HEK293 (cell line): Measurements from ENCODE around the gene PLAU.

Experiments
- CTCF ChIA-PET: fragments of 350-600 bp; formaldehyde crosslinking; extraction: SDS; loops from one replicate; lab custom pipeline; 2021; ENCODE audit warnings: antibody characterized with exemption; lab: Yijun Ruan, JAX
- POLR2A ChIA-PET: fragments of 300-600 bp; formaldehyde crosslinking; extraction: SDS; loops from one replicate; lab custom pipeline; 2020; ENCODE audit warnings: antibody characterized with exemption, inconsistent platforms; lab: Yijun Ruan, JAX
- H3K27ac ChIP-seq: fragments of 200-500 bp; sonication (Bioruptor generic); 2 replicates; pipeline ENCODE4 v1.5.1; 2014; ENCODE audit warnings: low read depth, low read length, control low read depth, inconsistent platforms; ENCODE audit errors: extremely low read depth
- H3K36me3 ChIP-seq, 2 experiments: fragments of 200-500 bp in 1 of 2; sonication (Bioruptor generic) in 1 of 2; 1 replicate in 1 of 2; 2 replicates in 1 of 2; pipeline ENCODE4 v1.5.1; 2014 to 2017; ENCODE audit warnings: inconsistent platforms in 2 of 2, low read length in 2 of 2; ENCODE audit not compliant: control insufficient read depth in 2 of 2, insufficient read depth in 1 of 2
- H3K4me1 ChIP-seq: fragments of 200-500 bp; sonication (Bioruptor generic); 2 replicates; pipeline ENCODE4 v1.5.1; 2014; ENCODE audit warnings: mild to moderate bottlenecking, low read length, inconsistent platforms; ENCODE audit not compliant: control insufficient read depth, insufficient read depth
- H3K4me3 ChIP-seq: 2 replicates; pipeline ENCODE4 v1.5.1; 2011; ENCODE audit warnings: low read depth, mild to moderate bottlenecking, control low read depth, low read length, moderate library complexity
- H3K9me3 ChIP-seq: fragments of 200-500 bp; sonication (Bioruptor generic); 2 replicates; pipeline ENCODE4 v1.5.1; 2014; ENCODE audit warnings: low read depth, low read length, inconsistent platforms; ENCODE audit not compliant: control insufficient read depth, insufficient read depth
- KLF16 ChIP-seq: fragments of 450-650 bp; formaldehyde crosslinking; IDR thresholded peaks from 2 replicates; pipeline ENCODE4 v1.5.1; 2017; ENCODE audit warnings: missing biosample characterization, missing genetic modification characterization
- MEIS1 ChIP-seq: sonication (generic); formaldehyde crosslinking; IDR thresholded peaks from 2 replicates; pipeline ENCODE4 v1.8.1; 2022; ENCODE audit warnings: missing genetic modification reagents, mild to moderate bottlenecking, borderline replicate concordance
- PRDM2 ChIP-seq: fragments of 450-650 bp; formaldehyde crosslinking; IDR thresholded peaks from 2 replicates; pipeline ENCODE4 v1.5.1; 2016; ENCODE audit warnings: missing biosample characterization, missing genetic modification characterization, borderline replicate concordance
- SP3 ChIP-seq: fragments of 450-650 bp; formaldehyde crosslinking; IDR thresholded peaks from 2 replicates; pipeline ENCODE4 v1.5.1; 2016; ENCODE audit warnings: missing biosample characterization, missing genetic modification characterization
- TRIM28 ChIP-seq: IDR thresholded peaks from 2 replicates; pipeline ENCODE4 v1.6.1; 2011; ENCODE audit warnings: low read length, control low read depth, borderline replicate concordance
- ZNF280D ChIP-seq: fragments of 450-650 bp; formaldehyde crosslinking; IDR thresholded peaks from 2 replicates; pipeline ENCODE4 v1.5.1; 2016; ENCODE audit warnings: missing biosample characterization, missing genetic modification characterization
- ZNF341 ChIP-seq: fragments of 450-650 bp; formaldehyde crosslinking; IDR thresholded peaks from 2 replicates; pipeline ENCODE4; 2016; ENCODE audit warnings: low read depth, missing biosample characterization, missing genetic modification characterization
- ZNF391 ChIP-seq: fragments of 450-650 bp; formaldehyde crosslinking; IDR thresholded peaks from 2 replicates; pipeline ENCODE4 v1.5.1; 2016; ENCODE audit warnings: low read depth, missing biosample characterization, missing genetic modification characterization, borderline replicate concordance
- ZNF513 ChIP-seq: fragments of 450-650 bp; IDR thresholded peaks from 2 replicates; pipeline ENCODE4 v1.5.1; 2018; ENCODE audit warnings: missing biosample characterization, missing genetic modification characterization
- ZNF623 ChIP-seq: fragments of 450-650 bp; formaldehyde crosslinking; IDR thresholded peaks from 2 replicates; pipeline ENCODE4 v1.5.1; 2016; ENCODE audit warnings: missing biosample characterization, missing genetic modification characterization
- ZNF654 ChIP-seq: fragments of 450-650 bp; formaldehyde crosslinking; IDR thresholded peaks from 2 replicates; pipeline ENCODE4 v1.5.1; 2016; ENCODE audit warnings: low read depth, missing biosample characterization, missing genetic modification characterization
- ZNF701 ChIP-seq: fragments of 450-650 bp; formaldehyde crosslinking; IDR thresholded peaks from 2 replicates; pipeline ENCODE4 v1.5.1; 2016; ENCODE audit warnings: missing biosample characterization, missing genetic modification characterization
- ZSCAN30 ChIP-seq: fragments of 450-650 bp; IDR thresholded peaks from 2 replicates; pipeline ENCODE4 v1.5.1; 2018; ENCODE audit warnings: missing biosample characterization, mild to moderate bottlenecking, missing genetic modification characterization, moderate library complexity

Gene PLAU

GRCh38 chr10:73941300-73941699 lies 30.4 kb downstream of the PLAU start:
- Histone ChIP-seq H3K36me3 (no peaks in the 10 kb centered on the region), H3K4me1 (no peaks in the 10 kb centered on the region), H3K9me3 (no peaks in the 10 kb centered on the region), H3K4me3 (no peak overlapping the region), H3K27ac (no peak overlapping the region)
- TF ChIP-seq ZNF391 (no peak), TRIM28 (no peak), ZNF513 (no peak), PRDM2 (no peak), ZNF701 (tag by site-specific recombination) (no peak), ZNF654 (tag by site-specific recombination) (no peak), ZSCAN30 (tag by site-specific recombination) (no peak), ZNF280D (no peak), SP3 (tag by site-specific recombination) (no peak)
- ChIA-PET POLR2A (interaction anchor here (1.2 kb wide), 2 partner anchors 53 to 56 kb away, joined by 3 read pairs; partner anchors contain the start of gene VCL), CTCF (interaction anchor here (0.6 to 8.9 kb wide), 31 partner anchors 9 to 161 kb away, joined by 3 to 182 read pairs (median 6); partner anchors contain the start of gene CAMK2G)

GRCh38 chr10:73944356-73945100 lies 33.6 kb downstream of the PLAU start:
- TF ChIP-seq KLF16 (tag by site-specific recombination) (no peak), ZNF623 (no peak), MEIS1 (CRISPR knock-in tag) (no peak), ZNF654 (tag by site-specific recombination) (no peak), ZNF341 (tag by site-specific recombination) (no peak)
- POLR2A ChIA-PET, result interaction anchor here (1.0 kb wide), 1 partner anchor 47 kb away, joined by 3 read pairs; no protein-coding TSS in a partner anchor
- CTCF ChIA-PET, result interaction anchor here (0.7 to 8.9 kb wide), 6 partner anchors 13 to 136 kb away, joined by 3 to 182 read pairs (median 6); no protein-coding TSS in a partner anchor

More at GRCh38 chr10:73944356-73945100, 33.6 kb downstream of the PLAU start:
- Histone ChIP-seq H3K4me3 (no peak overlapping the region), H3K9me3 (no peaks in the 10 kb centered on the region), H3K36me3 (no peaks in the 10 kb centered on the region), H3K27ac (no peak overlapping the region), H3K4me1 (no peaks in the 10 kb centered on the region)
